Duodenal mucosa (tissue), 2 donors: ENCODE results near the gene CCDC116.
A peak's percentile ranks its signal among the peaks of the same experiment; 100 is the strongest.
"Not testable (repeated sequence)": the region's sequence is repeated elsewhere in the genome, so short reads cannot be mapped to it uniquely, and the experiment has no call there.

Experiments used
- H3K27ac ChIP-seq: one replicate; pipeline ENCODE4 v1.7.0; 2013; ENCODE audit warnings: low read depth, low read length
- H3K27me3 ChIP-seq, 2 donors: one replicate each; pipeline ENCODE4 v1.7.0; 2013; ENCODE audit warnings: low read length in 2 of 2, control low read depth in 1 of 2; ENCODE audit not compliant: insufficient read depth in 2 of 2, control insufficient read depth in 1 of 2
- H3K36me3 ChIP-seq, 2 donors: one replicate each; pipeline ENCODE4 v1.7.0; 2013; ENCODE audit warnings: low read length in 2 of 2, control low read depth in 1 of 2; ENCODE audit not compliant: insufficient read depth in 2 of 2, control insufficient read depth in 1 of 2
- H3K4me1 ChIP-seq, 2 donors: one replicate each; pipeline ENCODE4 v1.7.0; 2013; ENCODE audit warnings: low read length in 2 of 2, control low read depth in 1 of 2; ENCODE audit not compliant: insufficient read depth in 2 of 2, control insufficient read depth in 1 of 2
- H3K4me3 ChIP-seq, 2 donors: one replicate each; pipeline ENCODE4 v1.7.0; 2013; ENCODE audit warnings: low read length in 2 of 2, low read depth in 1 of 2
- H3K9ac ChIP-seq, 2 donors: one replicate each; pipeline ENCODE4 v1.7.0; 2013; ENCODE audit warnings: low read length in 2 of 2, low read depth in 1 of 2
- H3K9me3 ChIP-seq, 2 donors: one replicate each; pipeline ENCODE4 v1.7.0; 2013; ENCODE audit warnings: low read length in 2 of 2, control low read depth in 1 of 2; ENCODE audit not compliant: control insufficient read depth in 1 of 2

CCDC116 gene

DNA sequence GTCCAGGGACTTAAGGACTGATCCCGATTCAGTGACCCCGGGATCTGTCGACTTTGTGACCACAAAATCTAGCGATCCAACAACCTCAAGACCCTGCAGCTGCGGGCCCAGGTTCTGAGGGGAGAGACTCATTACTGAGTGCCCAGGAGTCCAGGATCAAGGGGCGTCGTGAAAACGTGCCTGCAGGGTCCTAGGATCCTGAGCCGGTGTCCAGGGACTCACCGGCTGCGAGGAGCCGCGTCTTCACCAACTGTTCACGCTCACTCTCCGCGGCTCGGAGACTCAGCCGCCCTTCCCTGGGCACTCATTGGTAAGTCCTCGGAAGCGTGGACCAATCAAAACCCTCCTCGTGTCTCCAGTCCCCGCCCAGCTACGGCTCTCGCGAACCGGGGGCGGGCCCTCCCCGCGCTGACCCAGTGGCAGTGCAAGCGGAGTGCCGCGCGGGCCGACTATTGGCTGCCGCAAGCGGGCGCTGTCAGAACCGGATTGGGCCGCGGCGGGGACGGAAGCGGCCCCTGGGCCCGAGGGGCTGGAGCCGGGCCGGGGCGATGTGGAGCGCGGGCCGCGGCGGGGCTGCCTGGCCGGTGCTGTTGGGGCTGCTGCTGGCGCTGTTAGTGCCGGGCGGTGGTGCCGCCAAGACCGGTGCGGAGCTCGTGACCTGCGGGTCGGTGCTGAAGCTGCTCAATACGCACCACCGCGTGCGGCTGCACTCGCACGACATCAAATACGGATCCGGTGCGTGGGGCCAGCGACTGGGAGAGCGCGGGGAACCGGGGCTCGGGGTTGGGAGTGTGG, 9.4 kb downstream of the CCDC116 start, which contains the start of gene SDF2L1:
Gene SDF2L1, plus strand, starts transcription at position 514 of the 795 bp plus-strand sequence. Its CDS starts 35 bp downstream, at position 549.
- Histone ChIP-seq H3K4me1 (peaks cover 15 to 26% of the 10 kb centered on the region in 2 donors), H3K36me3 (peaks cover 0 to 14% of the 10 kb centered on the region in 2 donors), H3K9ac (peak within 1 kb of the TSS; percentile 66 to 72), H3K27me3 (no peaks in the 10 kb centered on the region), H3K27ac (no peak within 1 kb of the TSS), H3K4me3 (peak within 1 kb of the TSS; percentile 86 to 90), H3K9me3 (no peaks in the 10 kb centered on the region)

DNA sequence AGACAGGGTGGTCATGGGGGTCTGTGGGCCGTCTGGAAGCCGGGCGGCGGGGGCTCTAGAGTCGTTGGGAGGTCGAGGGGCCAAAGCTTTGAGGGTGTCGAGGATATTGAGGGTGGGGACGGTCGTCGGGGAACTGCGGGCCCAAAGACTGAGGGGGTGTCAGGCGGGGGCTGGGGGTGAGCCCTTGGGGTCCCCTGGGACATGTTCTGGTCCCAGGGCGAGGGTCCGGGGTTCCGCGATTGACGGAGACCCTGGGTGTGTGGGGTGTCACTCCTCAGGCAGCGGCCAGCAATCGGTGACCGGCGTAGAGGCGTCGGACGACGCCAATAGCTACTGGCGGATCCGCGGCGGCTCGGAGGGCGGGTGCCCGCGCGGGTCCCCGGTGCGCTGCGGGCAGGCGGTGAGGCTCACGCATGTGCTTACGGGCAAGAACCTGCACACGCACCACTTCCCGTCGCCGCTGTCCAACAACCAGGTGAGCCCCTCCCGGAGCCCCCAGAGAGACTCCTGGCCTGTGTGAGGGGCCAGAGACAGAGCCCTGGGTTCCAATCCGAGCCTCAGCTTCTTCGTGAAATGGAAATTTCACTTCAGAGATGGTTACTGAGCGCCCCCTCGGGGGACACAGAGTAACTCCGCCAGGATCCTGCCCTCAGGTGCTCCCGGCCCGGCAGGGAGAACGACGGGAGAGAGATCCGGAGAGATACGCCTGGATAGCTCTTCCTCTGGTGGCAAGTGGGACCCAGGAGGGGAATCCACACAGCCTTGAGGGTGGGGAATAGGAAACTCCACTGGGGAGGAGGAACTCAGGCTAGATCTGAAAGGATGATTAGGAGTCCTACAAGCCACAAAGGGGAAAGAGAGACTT, 10.3 kb downstream of the CCDC116 start:
- H3K4me1 ChIP-seq = peaks cover 15 to 26% of the 10 kb centered on the region in 2 donors
- H3K9me3 ChIP-seq = no peaks in the 10 kb centered on the region
- H3K36me3 ChIP-seq = peaks cover 0 to 18% of the 10 kb centered on the region in 2 donors
- H3K4me3 ChIP-seq = peak overlapping the region; percentile 86 to 90
- peak overlapping the region; percentile 64 to 72 for H3K9ac ChIP-seq
- H3K27ac ChIP-seq = no peak overlapping the region
- no peaks in the 10 kb centered on the region for H3K27me3 ChIP-seq

DNA sequence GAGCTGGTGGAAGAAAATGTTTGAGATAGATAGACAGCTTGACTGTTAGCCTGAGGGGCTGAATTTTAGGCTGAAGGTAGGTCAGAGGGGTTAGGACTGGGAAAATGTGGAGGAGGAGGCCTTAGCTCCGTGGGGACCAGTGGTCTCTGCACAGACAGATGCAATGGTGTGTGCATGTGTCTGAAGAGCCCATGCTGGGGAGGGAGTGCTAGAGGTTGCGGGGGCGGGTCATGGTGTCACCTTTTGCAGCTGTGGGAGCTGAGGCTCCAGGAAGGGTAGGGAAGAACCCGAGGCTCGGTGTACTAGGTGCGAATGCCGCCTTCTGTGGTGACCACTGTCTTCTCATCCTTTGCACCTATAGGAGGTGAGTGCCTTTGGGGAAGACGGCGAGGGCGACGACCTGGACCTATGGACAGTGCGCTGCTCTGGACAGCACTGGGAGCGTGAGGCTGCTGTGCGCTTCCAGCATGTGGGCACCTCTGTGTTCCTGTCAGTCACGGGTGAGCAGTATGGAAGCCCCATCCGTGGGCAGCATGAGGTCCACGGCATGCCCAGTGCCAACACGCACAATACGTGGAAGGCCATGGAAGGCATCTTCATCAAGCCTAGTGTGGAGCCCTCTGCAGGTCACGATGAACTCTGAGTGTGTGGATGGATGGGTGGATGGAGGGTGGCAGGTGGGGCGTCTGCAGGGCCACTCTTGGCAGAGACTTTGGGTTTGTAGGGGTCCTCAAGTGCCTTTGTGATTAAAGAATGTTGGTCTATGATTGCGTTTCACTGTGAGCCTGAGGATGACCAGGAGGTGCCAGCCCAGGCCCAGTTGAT, 11.2 kb downstream of the CCDC116 start:
- H3K27ac ChIP-seq = no peak overlapping the region
- H3K36me3 ChIP-seq = peaks cover 0 to 19% of the 10 kb centered on the region in 2 donors
- H3K9me3 ChIP-seq = no peaks in the 10 kb centered on the region
- peak overlapping the region; percentile 64 to 72 for H3K9ac ChIP-seq
- H3K4me1 ChIP-seq = peaks cover 15 to 26% of the 10 kb centered on the region in 2 donors
- no peaks in the 10 kb centered on the region for H3K27me3 ChIP-seq
- peak overlapping the region; percentile 86 to 90 for H3K4me3 ChIP-seq

DNA sequence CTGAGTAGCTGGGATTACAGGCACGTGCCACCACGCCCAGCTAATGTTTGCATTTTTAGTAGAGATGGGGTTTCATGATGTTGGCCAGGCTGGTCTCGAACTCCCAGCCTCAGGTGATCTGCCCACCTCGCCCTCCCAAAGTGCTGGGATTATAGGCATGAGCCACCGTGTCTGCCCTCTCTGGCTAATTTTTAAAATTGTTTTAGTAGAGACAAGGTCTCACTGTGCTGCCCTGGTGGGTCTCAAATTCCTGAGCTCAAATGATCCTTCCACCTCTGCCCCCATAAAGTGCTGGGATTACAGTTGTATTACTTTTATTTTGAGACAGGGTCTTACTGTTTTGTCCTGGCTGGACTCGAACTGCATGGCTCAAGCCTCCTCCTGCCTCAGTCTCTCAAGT, 13.0 kb downstream of the CCDC116 start:
- not testable (repeated sequence) for H3K4me3 ChIP-seq, H3K27me3 ChIP-seq, H3K27ac ChIP-seq, H3K9me3 ChIP-seq, H3K9ac ChIP-seq
- peaks cover 15 to 26% of the 10 kb centered on the region in 2 donors for H3K4me1 ChIP-seq
- H3K36me3 ChIP-seq = peaks cover 0 to 28% of the 10 kb centered on the region in 2 donors

DNA sequence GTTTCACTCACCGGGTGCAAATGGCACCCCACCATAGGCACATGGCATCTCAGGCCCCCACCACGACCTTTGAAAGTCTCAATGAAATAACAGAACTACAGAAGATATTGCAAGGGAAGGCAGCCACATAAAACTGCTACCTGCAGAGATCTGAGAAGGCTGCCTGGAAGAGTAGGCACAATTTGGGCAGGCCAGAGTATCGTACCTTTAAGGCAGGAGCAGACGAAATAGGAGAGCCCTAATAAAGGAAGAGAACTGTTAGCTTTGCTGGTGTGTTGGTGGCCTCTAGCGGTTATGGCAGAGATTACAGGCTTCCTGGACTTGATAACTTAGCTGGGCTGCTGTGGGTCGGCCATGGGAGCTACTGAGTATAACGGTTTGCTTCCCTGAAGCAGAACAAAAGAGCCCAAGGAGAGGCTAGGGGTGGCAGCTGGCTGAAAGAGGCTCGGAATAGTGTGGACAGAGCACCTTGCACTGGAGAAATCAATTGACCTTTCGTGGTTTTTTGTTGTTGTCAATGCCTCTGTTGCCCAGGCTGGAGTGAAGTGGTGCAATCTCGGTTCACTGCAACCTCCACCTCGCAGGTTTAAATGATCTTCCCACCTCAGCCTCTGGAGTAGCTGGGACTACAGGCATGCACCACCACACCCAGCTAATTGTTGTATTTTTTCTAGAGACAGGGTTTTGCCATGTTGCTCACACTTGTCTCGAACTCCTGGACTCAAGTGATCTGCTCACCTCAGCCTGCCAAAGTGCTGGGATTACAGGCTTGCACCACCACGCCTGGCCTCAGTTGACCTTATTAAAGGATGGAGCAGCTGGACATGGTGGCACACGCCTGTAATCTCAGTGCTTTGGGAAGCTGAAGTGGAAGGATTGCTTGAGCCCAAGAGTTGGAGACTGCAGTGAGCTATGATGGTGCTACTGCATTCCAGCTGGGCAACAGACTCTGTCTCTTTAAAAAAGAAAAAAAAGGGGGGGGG, 14.3 kb downstream of the CCDC116 start:
- Histone ChIP-seq H3K9ac (no peak overlapping the region), H3K27ac (no peak overlapping the region), H3K4me3 (no peak overlapping the region), H3K4me1 (peaks cover 15 to 27% of the 10 kb centered on the region in 2 donors), H3K9me3 (no peaks in the 10 kb centered on the region), H3K36me3 (peaks cover 0 to 28% of the 10 kb centered on the region in 2 donors), H3K27me3 (no peaks in the 10 kb centered on the region)

DNA sequence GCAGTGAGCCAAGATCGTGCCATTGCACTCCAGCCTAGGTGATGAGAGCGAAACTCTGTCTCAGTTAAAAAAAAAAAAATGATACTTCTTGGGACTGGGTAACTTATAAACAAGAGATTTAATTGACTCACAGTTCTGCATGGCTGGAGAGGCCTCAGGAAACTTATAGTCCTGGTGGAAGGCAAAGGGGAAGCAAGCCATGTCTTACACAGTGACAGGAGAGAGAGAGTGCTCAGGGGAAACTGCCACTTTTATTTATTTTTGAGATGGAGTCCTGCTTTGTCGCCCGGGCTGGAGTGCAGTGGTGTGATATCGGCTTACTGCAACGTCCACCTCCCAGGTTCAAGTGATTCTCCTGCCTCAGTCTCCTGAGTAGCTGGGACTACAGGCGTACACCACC, 17.7 kb downstream of the CCDC116 start:
- H3K9me3 ChIP-seq = no peaks in the 10 kb centered on the region
- H3K4me1 ChIP-seq = peaks cover 9 to 25% of the 10 kb centered on the region in 2 donors
- H3K36me3 ChIP-seq = peaks cover 0 to 24% of the 10 kb centered on the region in 2 donors
- no peaks in the 10 kb centered on the region for H3K27me3 ChIP-seq
- H3K9ac ChIP-seq = no peak overlapping the region
- H3K27ac ChIP-seq = no peak overlapping the region
- H3K4me3 ChIP-seq = no peak overlapping the region

DNA sequence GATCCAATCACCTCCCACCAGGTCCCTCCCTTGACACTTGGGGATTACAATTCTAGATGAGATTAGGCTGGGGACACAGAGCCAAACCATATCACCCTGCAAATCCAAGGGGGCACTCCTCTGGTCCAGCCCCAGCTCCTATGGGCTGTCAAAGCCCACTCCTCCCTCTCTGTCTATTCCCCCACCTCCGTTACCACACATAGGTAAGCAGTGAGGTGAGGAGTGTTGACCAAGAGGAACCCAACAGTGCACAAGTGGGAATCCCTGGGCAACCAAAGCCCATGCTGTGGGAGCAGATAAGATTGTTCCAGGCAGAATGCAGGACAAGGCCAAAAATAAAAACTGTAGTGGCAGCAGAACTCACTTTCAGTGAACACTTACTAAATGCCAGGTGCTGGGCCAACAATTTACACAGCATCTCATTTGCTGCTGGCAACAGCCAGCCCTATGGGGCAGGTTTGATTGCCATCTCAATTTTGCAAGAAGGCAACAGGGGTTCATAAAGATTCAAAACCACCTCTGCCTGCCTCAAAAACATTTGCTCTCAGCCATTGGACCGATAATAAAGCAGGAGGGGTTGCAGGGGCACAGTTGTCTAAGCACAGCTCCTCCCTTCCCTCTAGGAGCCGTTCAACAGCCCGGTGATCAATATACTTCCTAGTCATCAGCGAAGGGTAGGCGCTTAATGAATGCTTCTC, 18.4 kb downstream of the CCDC116 start:
- H3K9me3 ChIP-seq = no peaks in the 10 kb centered on the region
- no peaks in the 10 kb centered on the region for H3K27me3 ChIP-seq
- peaks cover 9 to 25% of the 10 kb centered on the region in 2 donors for H3K4me1 ChIP-seq
- peak overlapping the region; percentile 73 to 80 for H3K4me3 ChIP-seq
- no peak overlapping the region for H3K27ac ChIP-seq
- H3K9ac ChIP-seq = peak overlapping the region; percentile 50 to 57
- H3K36me3 ChIP-seq = peaks cover 0 to 21% of the 10 kb centered on the region in 2 donors

DNA sequence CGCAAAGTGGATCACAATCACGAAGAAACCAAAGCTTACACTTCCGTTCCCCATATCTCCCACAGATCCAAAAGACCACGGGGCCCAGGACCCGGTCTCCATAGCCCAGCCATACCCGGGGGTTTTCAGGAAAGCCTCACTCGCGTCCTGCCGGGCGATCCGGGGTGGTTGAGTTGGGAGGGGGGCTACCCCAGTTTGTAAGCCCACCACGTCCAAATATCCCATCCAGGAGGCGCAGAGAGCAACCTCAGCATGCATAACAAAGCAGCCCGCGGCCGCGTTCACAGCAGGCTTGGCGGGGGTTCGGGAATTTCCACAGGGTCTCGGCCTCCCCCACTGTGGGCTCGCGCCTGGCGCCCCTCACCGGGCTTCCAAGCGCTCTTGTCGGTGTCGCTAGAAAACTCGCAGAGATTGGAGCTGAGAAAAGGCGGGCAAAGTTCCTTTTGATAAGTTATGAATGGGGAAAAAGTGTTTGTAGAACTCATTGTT, 19.0 kb downstream of the CCDC116 start:
- peaks cover 9 to 22% of the 10 kb centered on the region in 2 donors for H3K4me1 ChIP-seq
- H3K4me3 ChIP-seq = peak overlapping the region; percentile 73 to 80
- peak overlapping the region; percentile 50 to 57 for H3K9ac ChIP-seq
- no peaks in the 10 kb centered on the region for H3K27me3 ChIP-seq
- no peak overlapping the region for H3K27ac ChIP-seq
- no peaks in the 10 kb centered on the region for H3K9me3 ChIP-seq
- peaks cover 0 to 16% of the 10 kb centered on the region in 2 donors for H3K36me3 ChIP-seq
